Body of pancreas (tissue), 4 donors: ENCODE results near the gene PPP2R3B.

Experiments
- CTCF ChIP-seq, 7 experiments: fragments of 450-650 bp in 4 of 7; fragments of 200-600 bp in 3 of 7; sonication (generic) in 3 of 7; IDR thresholded peaks; one replicate each; pipeline ENCODE4 v1.5.1; 2016 to 2019; ENCODE audit warnings: antibody characterized with exemption in 7 of 7
- POLR2A ChIP-seq, 3 donors: fragments of 450-650 bp; IDR thresholded peaks; one replicate each; pipeline ENCODE4 v1.6.1; 2016; ENCODE audit warnings: antibody characterized with exemption in 3 of 3, mild to moderate bottlenecking in 2 of 3

- no peak for TF ChIP-seq CTCF (IDR thresholded peaks at IDR 0.05)
- no peak for TF ChIP-seq POLR2A (IDR thresholded peaks at IDR 0.05)
These were observed 17.1 kb downstream of the PPP2R3B start for GRCh38 chrX:369563-370101.
